ENCODE measurements around the gene CYBB. TPM values are rescaled to one million over a fixed set of nuclear protein-coding genes. Genes with fewer than 3 reads are reported as not detected.
A peak's percentile ranks its signal among the peaks of the same experiment; 100 is the strongest.

CYBB gene
- total RNA-seq, 6 donors from 2014 or later, result 12.1 to 254 (median 45.5) TPM

DNA sequence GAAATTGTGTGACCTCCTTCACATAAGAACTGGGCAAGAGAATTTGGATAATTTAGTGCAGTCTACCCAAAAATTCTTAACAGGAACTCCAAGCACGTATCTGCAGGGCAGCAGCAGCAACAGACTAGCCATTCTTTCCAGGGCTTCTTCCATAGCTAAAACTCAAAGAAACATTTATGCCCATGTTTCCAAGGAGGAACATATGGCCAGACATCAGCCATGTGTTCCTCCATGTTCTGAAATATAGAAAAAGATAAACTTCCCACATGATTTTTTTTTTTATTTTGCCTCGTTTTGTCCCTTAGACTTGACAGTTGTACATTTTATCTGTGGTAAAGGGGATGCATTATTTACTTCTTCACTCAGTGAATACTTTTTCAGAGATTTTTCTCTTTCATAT, 27.6 kb upstream of the CYBB start:
- H3K27me3 ChIP-seq, result no peaks in the 10 kb centered on the region
- H3K4me3 ChIP-seq, result no peak overlapping the region
- DNase-seq (no peak), ATAC-seq (ENCODE audit: low FRiP score in 2 of 2) (no peak)
- WGBS, 2 donors, result 63 to 87% methylated on average over 2 of the region's 2 CpGs
- H3K9me3 ChIP-seq, result no peaks in the 10 kb centered on the region
- H3K4me1 ChIP-seq, result no peaks in the 10 kb centered on the region
- H3K36me3 ChIP-seq, result no peaks in the 10 kb centered on the region
- no peak overlapping the region for H3K27ac ChIP-seq
- TF ChIP-seq EP300 (IDR thresholded peaks at IDR 0.05) (no peak), POLR2A (IDR thresholded peaks at IDR 0.05) (no peak), POLR2AphosphoS5 (IDR thresholded peaks at IDR 0.05) (no peak)
- TF ChIP-seq, protein P1, sequence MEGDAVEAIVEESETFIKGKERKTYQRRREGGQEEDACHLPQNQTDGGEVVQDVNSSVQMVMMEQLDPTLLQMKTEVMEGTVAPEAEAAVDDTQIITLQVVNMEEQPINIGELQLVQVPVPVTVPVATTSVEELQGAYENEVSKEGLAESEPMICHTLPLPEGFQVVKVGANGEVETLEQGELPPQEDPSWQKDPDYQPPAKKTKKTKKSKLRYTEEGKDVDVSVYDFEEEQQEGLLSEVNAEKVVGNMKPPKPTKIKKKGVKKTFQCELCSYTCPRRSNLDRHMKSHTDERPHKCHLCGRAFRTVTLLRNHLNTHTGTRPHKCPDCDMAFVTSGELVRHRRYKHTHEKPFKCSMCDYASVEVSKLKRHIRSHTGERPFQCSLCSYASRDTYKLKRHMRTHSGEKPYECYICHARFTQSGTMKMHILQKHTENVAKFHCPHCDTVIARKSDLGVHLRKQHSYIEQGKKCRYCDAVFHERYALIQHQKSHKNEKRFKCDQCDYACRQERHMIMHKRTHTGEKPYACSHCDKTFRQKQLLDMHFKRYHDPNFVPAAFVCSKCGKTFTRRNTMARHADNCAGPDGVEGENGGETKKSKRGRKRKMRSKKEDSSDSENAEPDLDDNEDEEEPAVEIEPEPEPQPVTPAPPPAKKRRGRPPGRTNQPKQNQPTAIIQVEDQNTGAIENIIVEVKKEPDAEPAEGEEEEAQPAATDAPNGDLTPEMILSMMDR (IDR thresholded peaks at IDR 0.05), result no peak

DNA sequence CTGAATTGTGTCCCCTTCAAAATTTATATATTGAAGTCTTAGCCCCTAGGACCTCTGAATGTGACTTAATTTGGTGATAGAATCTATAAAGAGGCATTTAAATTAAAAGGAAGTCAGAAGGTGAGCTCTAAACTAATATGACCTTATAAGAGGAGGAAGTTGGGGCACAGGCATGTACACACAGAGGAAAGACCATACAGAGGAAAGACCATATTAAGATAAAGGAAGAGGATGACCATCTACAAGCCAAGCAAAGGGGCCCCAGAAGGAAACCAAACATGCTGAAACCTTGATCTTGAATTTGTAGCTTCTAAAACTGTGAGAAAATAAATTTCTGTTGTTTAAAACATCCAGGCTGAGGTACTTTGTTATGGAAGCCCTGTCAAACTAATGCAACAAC, 26.9 kb upstream of the CYBB start:
- H3K27ac ChIP-seq, result no peak overlapping the region
- no peak for TF ChIP-seq POLR2A (IDR thresholded peaks at IDR 0.05)
- no peak for TF ChIP-seq POLR2AphosphoS5 (IDR thresholded peaks at IDR 0.05)
- no peak for TF ChIP-seq EP300 (IDR thresholded peaks at IDR 0.05)
- no peaks in the 10 kb centered on the region for H3K4me1 ChIP-seq
- no peaks in the 10 kb centered on the region for H3K27me3 ChIP-seq
- no peaks in the 10 kb centered on the region for H3K36me3 ChIP-seq
- DNase-seq (no peak), ATAC-seq (ENCODE audit: low FRiP score in 2 of 2) (no peak)
- no peaks in the 10 kb centered on the region for H3K9me3 ChIP-seq
- no peak overlapping the region for H3K4me3 ChIP-seq

DNA sequence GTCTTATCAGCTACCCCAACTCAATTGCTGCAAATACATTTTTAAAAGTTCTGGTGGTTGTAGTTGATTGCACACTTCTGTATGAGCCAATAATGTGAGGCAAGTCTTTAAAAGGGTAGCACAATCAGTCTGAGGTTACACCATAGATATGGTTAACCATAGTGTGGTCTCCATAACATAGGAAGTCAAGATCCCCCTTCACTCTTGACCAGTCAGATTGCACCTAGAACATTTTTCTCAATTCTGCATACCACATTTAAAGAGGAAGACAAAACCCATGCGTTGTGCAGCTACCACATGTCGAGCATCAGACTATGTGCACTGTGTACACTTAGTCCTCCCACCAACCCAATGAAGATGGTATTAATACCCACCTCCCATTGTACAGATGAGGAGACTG, 26.5 kb upstream of the CYBB start:
- no peaks in the 10 kb centered on the region for H3K27me3 ChIP-seq
- no peak overlapping the region for H3K4me3 ChIP-seq
- DNase-seq, result no peak
- ATAC-seq (ENCODE audit: low FRiP score in 2 of 2), result peak; percentile 23 to 45
- TF ChIP-seq POLR2AphosphoS5 (IDR thresholded peaks at IDR 0.05), result no peak
- H3K27ac ChIP-seq, result no peak overlapping the region
- no peaks in the 10 kb centered on the region for H3K36me3 ChIP-seq
- H3K9me3 ChIP-seq, result no peaks in the 10 kb centered on the region
- no peaks in the 10 kb centered on the region for H3K4me1 ChIP-seq
- 59 to 70% methylated on average over 2 of the region's 2 CpGs for WGBS, 2 donors

DNA sequence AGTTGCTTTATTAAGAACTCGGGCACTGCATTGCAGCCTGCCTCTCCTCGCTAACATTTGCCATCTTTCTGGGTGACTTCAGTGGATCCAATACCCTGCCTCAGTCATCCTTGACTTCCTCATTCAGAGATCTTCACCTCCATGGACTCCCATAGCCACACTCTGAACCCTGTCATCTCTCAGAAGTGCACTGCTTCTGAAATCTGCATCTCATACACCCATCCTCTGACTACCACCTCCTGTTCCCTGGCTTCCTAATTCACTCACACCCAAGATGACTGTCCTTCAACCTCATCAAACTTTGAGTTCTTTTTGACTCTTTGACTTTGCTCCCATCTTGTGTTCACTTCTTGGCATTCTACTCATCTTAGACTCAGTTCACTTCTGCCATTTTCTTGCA, 25.3 kb upstream of the CYBB start:
- peak overlapping the region in 2 of 4 donors; percentile 6 to 67 for H3K27ac ChIP-seq
- TF ChIP-seq POLR2AphosphoS5 (IDR thresholded peaks at IDR 0.05), result no peak
- TF ChIP-seq, protein P1 (IDR thresholded peaks at IDR 0.05), result no peak
- DNase-seq (no peak), ATAC-seq (ENCODE audit: low FRiP score in 2 of 2) (no peak)
- H3K36me3 ChIP-seq, result no peaks in the 10 kb centered on the region
- no peaks in the 10 kb centered on the region for H3K9me3 ChIP-seq
- no peaks in the 10 kb centered on the region for H3K27me3 ChIP-seq
- H3K4me1 ChIP-seq, result no peaks in the 10 kb centered on the region
- WGBS, 2 donors, result 73 to 100% methylated on average over 2 of the region's 2 CpGs
- no peak overlapping the region for H3K4me3 ChIP-seq

DNA sequence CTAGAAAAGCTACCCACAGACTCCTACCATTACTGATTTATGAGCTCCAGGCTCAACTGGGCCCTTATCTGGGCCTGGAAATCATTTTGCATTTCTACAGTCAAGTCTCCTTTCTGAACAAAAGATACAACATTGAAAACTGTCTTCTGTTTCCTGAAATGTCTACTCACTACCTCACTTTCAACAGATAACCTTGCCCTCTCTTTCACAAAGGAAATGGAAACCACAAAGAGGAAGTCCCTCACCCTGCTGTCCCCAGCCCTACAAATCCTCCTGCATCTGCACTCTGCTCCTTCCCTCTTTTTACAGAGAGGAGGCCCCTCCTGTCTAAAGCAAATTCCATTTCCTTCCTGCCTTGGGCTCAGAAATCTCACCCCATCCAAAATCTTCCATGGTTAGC, 24.8 kb upstream of the CYBB start:
- TF ChIP-seq, protein P1 (IDR thresholded peaks at IDR 0.05), result no peak
- TF ChIP-seq POLR2AphosphoS5 (IDR thresholded peaks at IDR 0.05) (peak in 1 of 2 donors; percentile 16), POLR2A (IDR thresholded peaks at IDR 0.05) (no peak), EP300 (IDR thresholded peaks at IDR 0.05) (no peak)
- Histone ChIP-seq H3K27ac (peak overlapping the region in 2 of 4 donors; percentile 6 to 67), H3K4me3 (no peak overlapping the region), H3K4me1 (no peaks in the 10 kb centered on the region), H3K27me3 (no peaks in the 10 kb centered on the region), H3K36me3 (no peaks in the 10 kb centered on the region), H3K9me3 (no peaks in the 10 kb centered on the region)
- DNase-seq (no peak), ATAC-seq (ENCODE audit: low FRiP score in 2 of 2) (peak in 1 of 2 donors; percentile 68)

DNA sequence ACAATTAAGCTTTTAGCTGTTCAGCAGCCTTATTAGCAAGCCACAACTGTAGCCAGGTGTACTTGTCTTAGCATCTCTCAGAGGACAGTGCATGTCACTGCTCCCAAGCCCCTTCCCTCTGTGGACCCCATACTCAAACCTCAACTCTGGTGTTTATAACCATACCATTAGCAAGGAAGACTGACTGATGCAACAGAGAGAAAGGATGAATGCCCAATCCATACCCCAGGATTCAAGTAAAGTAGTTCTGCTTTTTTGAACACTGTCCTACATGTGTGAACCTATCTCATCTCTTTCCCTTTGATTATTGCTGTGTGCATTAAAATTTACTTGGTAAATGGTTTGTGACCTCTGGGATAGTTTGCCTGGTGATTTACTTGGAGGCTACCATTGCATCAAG, 22.8 kb upstream of the CYBB start:
- no peaks in the 10 kb centered on the region for H3K36me3 ChIP-seq
- H3K4me3 ChIP-seq, result no peak overlapping the region
- ATAC-seq (ENCODE audit: low FRiP score in 2 of 2) (no peak), DNase-seq (no peak)
- TF ChIP-seq EP300 (IDR thresholded peaks at IDR 0.05), result no peak
- TF ChIP-seq POLR2A (IDR thresholded peaks at IDR 0.05), result no peak
- no peak for TF ChIP-seq POLR2AphosphoS5 (IDR thresholded peaks at IDR 0.05)
- TF ChIP-seq, protein P1 (IDR thresholded peaks at IDR 0.05), result no peak
- H3K27me3 ChIP-seq, result no peaks in the 10 kb centered on the region
- no peaks in the 10 kb centered on the region for H3K9me3 ChIP-seq
- no peak overlapping the region for H3K27ac ChIP-seq
- no peaks in the 10 kb centered on the region for H3K4me1 ChIP-seq
